ENCODE data around the gene TMEM178A. TPM values are rescaled to one million over a fixed set of nuclear protein-coding genes. Genes with fewer than 3 reads are reported as not detected.

TMEM178A gene
- total and polyA plus RNA-seq, 2 of the 4 experiments (the other 2 are of a cell fraction): 0.18 to 1.8 TPM

- ChIA-PET CTCF (no interaction called here), POLR2A (ENCODE audit: unreplicated experiment) (no interaction called here)
- Histone ChIP-seq H3K36me3 (ENCODE audit: control insufficient read depth, insufficient read depth, low read length) (no peaks in the 10 kb centered on the region), H3K79me1 (ENCODE audit: low read depth in 1 of 2, low read length in 2 of 2) (no peaks in the 10 kb centered on the region), H3K14ac (replicated peaks; ENCODE audit: low read depth, low read length) (no peak overlapping the region), H3K23ac (ENCODE audit: low read depth, low read length) (no peak overlapping the region), H3K9me1 (ENCODE audit: insufficient read depth, low read length) (peaks cover 11% of the 10 kb centered on the region), H2BK5ac (ENCODE audit: low read depth, low read length, poor library complexity, severe bottlenecking) (no peak overlapping the region), H3K9ac (ENCODE audit: low read depth, low read length) (no peak overlapping the region), H4K5ac (ENCODE audit: low read depth, low read length) (no peak overlapping the region), H2BK15ac (ENCODE audit: low read depth, low read length) (no peak overlapping the region), H4K20me1 (ENCODE audit: insufficient read depth, low read length) (no peaks in the 10 kb centered on the region), H2AK9ac (replicated peaks; ENCODE audit: low read depth, low read length, poor library complexity) (no peak overlapping the region), H3K4me3 (ENCODE audit: insufficient read depth, low read depth, low read length) (no peak overlapping the region), H3K4me1 (ENCODE audit: control insufficient read depth, insufficient read depth, low read length) (peaks cover 4% of the 10 kb centered on the region; the same call in 1 of the 2 replicates), H3K27ac (ENCODE audit: insufficient read depth, low read length) (no peak overlapping the region), H4K8ac (ENCODE audit: low read depth in 2 of 2, low read length in 2 of 2) (no peak overlapping the region), H2BK20ac (ENCODE audit: low read depth, low read length) (no peak overlapping the region), H3K56ac (ENCODE audit: extremely low read depth, insufficient read depth, low read length) (no peak overlapping the region), H3K4me2 (ENCODE audit: low read depth, low read length) (no peak overlapping the region), H4K91ac (ENCODE audit: insufficient read depth, low read depth, low read length) (no peak overlapping the region), H3K4ac (ENCODE audit: low read depth, low read length) (no peak overlapping the region), H3K9me3 (ENCODE audit: control insufficient read depth, insufficient read depth, low read length) (no peaks in the 10 kb centered on the region), H3K27me3 (ENCODE audit: control insufficient read depth, insufficient read depth, low read length) (no peaks in the 10 kb centered on the region), H2BK120ac (ENCODE audit: low read depth, low read length) (no peak overlapping the region), H2AFZ (replicated peaks; ENCODE audit: low read length, poor library complexity) (no peak overlapping the region), H3K18ac (ENCODE audit: low read depth, low read length) (no peak overlapping the region), H2AK5ac (ENCODE audit: low read depth, low read length) (no peak overlapping the region)
- ATAC-seq (ENCODE audit: low read depth) (no peak), DNase-seq (no peak)
- no CpG with 5 or more reads among the region's 2 CpGs for WGBS, 2 experiments (ENCODE audit: extremely low coverage in 2 of 2, insufficient read length in 1 of 2)
- in situ Hi-C loops (cut with MboI; ENCODE audit: low sequenced_read_pairs) (no loop called here), dilution Hi-C loops (cut with HindIII; ENCODE audit: low sequenced_read_pairs, unreplicated experiment) (no loop called here), intact Hi-C loops (cut with micrococcal nuclease) (no loop called here)
- no peak for TF ChIP-seq MAFK (IDR thresholded peaks at IDR 0.05; ENCODE audit: low read depth, low read length)
- no TSS peak for BruUV-seq (replicated peaks)
These were observed 42.9 kb upstream of the TMEM178A start for GRCh38 chr2:39622860-39623259.

Data from IMR-90 (cell line).